GM12875 (cell line): ENCODE data around the gene SLAIN1.

Experiments used
- H3K4me3 ChIP-seq: one replicate; pipeline ENCODE4 v1.5.1; 2011; ENCODE audit warnings: low read depth, low read length, control low read depth
- TF ChIP-seq, protein P1 (sequence below): IDR thresholded peaks from 2 replicates; pipeline ENCODE4 v1.5.1; 2011; ENCODE audit warnings: low read depth, mild to moderate bottlenecking, control low read depth, inconsistent platforms, low read length, moderate library complexity, borderline replicate concordance; ENCODE audit not compliant: insufficient read depth

Gene SLAIN1

DNA sequence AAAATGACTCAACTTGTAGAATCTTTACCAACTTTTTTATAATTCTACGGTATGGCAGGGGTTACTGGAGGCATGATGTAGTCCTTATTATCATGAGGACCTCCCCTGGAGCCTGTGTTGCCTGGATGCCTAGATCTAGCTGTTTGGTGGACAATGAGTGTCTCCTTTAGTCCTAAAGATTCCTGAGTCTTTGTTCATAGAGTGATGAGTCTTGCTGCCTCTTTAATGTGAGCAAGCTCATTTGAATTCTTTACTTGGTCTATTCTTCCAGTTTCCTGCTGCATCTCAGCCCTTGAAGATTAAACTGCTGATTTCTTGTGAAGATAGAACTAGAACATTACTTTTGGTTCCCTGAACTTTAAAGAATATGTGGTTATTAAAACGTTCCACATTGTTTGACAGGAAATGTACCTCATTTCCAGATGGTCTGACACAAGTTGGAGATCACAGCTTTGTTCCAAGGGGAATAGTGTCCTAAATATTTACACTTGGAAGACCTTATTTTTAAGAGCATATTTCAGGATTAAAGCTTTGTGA lies 51.9 kb downstream of the SLAIN1 start:
- TF ChIP-seq, protein P1, sequence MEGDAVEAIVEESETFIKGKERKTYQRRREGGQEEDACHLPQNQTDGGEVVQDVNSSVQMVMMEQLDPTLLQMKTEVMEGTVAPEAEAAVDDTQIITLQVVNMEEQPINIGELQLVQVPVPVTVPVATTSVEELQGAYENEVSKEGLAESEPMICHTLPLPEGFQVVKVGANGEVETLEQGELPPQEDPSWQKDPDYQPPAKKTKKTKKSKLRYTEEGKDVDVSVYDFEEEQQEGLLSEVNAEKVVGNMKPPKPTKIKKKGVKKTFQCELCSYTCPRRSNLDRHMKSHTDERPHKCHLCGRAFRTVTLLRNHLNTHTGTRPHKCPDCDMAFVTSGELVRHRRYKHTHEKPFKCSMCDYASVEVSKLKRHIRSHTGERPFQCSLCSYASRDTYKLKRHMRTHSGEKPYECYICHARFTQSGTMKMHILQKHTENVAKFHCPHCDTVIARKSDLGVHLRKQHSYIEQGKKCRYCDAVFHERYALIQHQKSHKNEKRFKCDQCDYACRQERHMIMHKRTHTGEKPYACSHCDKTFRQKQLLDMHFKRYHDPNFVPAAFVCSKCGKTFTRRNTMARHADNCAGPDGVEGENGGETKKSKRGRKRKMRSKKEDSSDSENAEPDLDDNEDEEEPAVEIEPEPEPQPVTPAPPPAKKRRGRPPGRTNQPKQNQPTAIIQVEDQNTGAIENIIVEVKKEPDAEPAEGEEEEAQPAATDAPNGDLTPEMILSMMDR, result no peak
- no peak overlapping the region for H3K4me3 ChIP-seq

DNA sequence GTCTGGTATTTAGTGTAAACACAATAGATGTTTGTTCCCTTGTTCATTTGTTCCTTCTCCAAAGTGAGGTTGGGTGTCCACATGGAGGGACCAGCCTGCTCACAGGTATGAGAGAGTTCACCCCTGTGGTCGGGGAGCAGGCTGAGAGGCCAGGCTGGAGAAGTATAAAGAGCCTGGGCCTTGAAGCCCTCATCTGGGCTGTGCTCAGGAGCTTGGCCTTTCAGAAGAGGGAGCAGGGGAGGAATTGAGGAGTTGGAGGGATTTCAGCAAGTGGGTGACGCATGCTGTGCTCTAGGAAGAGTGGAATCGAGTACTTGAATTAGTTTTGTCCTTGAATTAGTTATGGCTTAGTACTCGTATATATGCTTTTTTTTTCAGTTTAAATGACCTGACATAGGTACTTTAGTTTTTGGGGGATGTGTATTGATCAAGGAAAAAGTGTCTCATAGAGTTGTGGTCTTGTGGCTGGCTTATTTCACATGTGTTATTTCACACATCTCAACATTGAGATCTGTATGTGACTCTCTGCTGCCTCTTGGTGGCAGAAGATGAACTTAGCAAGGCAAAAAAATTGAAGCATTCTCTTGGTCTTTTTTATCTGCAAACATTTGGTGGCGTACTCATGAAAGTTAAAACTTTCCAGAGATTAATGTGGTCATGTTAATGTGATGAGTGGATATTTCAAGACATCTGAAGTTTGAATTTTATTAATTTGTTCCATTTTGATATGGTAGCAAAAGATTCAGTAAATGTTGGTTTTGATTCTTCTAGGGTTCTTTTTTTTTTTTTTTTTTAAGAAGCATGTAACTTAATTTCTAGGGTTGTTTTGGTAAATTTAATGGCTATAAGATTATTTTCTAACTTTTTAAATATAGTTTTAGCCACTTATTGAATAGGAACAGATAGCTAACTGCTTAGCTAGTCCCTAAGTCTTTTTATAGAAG lies 54.3 kb downstream of the SLAIN1 start:
- TF ChIP-seq, protein P1, result peak; percentile 69

DNA sequence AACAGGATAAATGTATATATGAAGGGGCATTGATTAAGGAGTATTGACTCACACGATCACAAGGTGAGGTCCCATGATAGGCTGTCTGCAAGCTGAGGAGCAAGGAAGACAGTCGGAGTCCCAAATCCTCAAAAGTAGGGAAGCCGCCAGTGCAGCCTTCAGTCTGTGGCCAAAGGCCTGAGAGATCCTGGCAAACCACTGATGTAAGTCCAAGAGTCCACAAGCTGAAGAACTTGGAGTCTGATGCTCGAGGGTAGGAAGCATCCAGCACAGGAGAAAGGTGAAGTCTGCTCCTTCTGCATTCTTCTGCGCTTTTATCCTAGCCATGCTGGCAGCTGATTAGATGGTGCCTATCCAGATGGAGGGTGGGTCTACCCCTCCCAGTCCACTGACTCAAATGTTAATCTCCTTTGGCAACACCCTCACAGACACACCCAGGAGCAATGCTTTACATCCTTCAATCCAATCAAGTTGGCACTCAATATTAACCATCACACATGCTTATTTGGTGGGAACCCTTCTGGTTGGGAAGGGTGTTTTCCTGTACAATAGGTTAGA lies 55.1 kb downstream of the SLAIN1 start:
- TF ChIP-seq, protein P1, result no peak
- no peak overlapping the region for H3K4me3 ChIP-seq

More for the DNA sequence above, 54.3 kb downstream of the SLAIN1 start:
- H3K4me3 ChIP-seq, result no peak overlapping the region

DNA sequence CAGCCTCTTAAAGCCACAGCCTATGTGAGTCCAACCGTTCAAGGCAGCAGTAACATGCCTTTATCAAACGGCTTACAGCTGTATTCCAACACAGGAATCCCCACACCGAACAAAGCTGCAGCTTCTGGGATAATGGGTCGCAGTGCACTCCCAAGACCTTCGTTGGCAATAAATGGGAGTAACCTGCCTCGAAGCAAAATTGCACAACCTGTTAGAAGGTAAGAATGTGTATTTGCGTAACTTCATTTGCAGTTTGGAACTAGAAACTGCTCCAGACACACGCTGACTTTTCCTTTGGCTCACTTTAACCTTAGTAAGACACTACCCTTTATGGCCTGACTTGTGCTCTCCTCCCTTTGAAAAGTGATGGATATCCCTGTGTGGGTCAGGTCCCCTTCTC lies 63.4 kb downstream of the SLAIN1 start:
- TF ChIP-seq, protein P1, result no peak
- H3K4me3 ChIP-seq, result no peak overlapping the region

DNA sequence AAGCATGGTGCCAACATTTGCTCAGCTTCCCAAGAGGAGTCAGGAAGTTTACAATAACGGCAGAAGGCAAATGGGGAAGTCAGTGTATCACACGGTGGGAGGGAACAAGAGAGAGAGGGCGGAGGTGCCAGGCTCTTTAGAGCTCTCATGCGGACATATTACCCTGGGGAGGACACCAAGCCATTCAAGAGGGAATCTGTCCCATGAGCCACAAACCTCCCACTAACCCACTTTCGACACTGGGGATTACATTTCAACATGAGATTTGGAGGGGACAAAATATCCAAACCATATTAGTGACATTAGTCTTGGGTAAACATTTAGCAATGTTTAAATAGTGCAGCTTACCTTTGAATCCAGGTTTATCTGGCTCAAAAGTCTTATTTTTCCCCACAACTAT lies 69.9 kb downstream of the SLAIN1 start:
- TF ChIP-seq, protein P1, result no peak
- H3K4me3 ChIP-seq, result no peak overlapping the region

DNA sequence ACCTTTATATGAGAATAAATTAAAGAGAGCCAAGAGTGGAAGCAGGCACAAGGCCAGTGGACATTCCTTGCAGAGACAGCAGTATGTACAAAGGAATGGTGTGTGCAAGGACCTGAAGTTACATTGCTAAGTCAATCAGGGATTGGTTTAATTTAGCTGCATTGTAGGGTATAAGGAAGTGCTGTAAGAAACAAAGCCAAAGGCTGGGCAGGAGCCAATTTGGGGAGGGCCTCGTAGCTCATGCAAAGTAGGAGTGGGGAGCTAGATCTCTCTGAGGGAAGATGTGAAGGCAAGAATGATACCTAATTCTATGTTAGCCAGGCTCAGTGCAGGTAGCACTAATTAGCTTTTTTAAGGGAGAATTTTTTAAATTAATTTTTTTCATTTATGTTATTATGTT lies 76.7 kb downstream of the SLAIN1 start:
- H3K4me3 ChIP-seq, result no peak overlapping the region
- TF ChIP-seq, protein P1, result no peak
